DOHH2 (cell line): ENCODE data around the gene SLC17A8.

Source experiments
- H3F3A ChIP-seq: fragments of 200-600 bp; sonication (generic), shearing (Covaris generic); 2 replicates; pipeline ENCODE4 v1.6.0; 2016; ENCODE audit warnings: antibody characterized with exemption, mild to moderate bottlenecking; ENCODE audit not compliant: control insufficient read depth, insufficient read depth
- H3K27ac ChIP-seq: fragments of 200-600 bp; sonication (generic); 2 replicates; pipeline ENCODE4 v1.5.1; 2014; ENCODE audit warnings: low read depth, mild to moderate bottlenecking, low read length, moderate library complexity
- H3K27me3 ChIP-seq: fragments of 200-600 bp; sonication (generic); 2 replicates; pipeline ENCODE4 v1.6.1; 2014; ENCODE audit warnings: mild to moderate bottlenecking, low read length, mixed read lengths; ENCODE audit not compliant: control insufficient read depth
- H3K36me3 ChIP-seq: fragments of 200-600 bp; sonication (generic); 2 replicates; pipeline ENCODE4 v1.6.1; 2014; ENCODE audit warnings: mild to moderate bottlenecking, low read length, moderate library complexity, mixed read lengths; ENCODE audit not compliant: control insufficient read depth
- H3K4me1 ChIP-seq: fragments of 200-600 bp; sonication (generic); 2 replicates; pipeline ENCODE4 v1.6.1; 2014; ENCODE audit warnings: mild to moderate bottlenecking, low read length, mixed read lengths; ENCODE audit not compliant: control insufficient read depth
- H3K4me2 ChIP-seq: fragments of 200-600 bp; sonication (generic); 2 replicates; pipeline ENCODE4 v1.6.0; 2014; ENCODE audit warnings: mild to moderate bottlenecking, low read length, moderate library complexity
- H3K4me3 ChIP-seq: fragments of 200-600 bp; sonication (generic); 2 replicates; pipeline ENCODE4 v1.5.1; 2014; ENCODE audit warnings: mild to moderate bottlenecking, low read length, mixed read lengths
- H3K79me2 ChIP-seq: fragments of 200-600 bp; sonication (generic); 2 replicates; pipeline ENCODE4 v1.6.1; 2014; ENCODE audit warnings: mild to moderate bottlenecking, low read length, mixed read lengths; ENCODE audit not compliant: control insufficient read depth
- H3K9me2 ChIP-seq: fragments of 200-600 bp; sonication (generic); replicated peaks from 2 replicates; pipeline ENCODE4 v1.6.1; 2014; ENCODE audit warnings: mild to moderate bottlenecking, low read length, mixed read lengths; ENCODE audit not compliant: control insufficient read depth
- H3K9me3 ChIP-seq: fragments of 200-600 bp; sonication (generic); 2 replicates; pipeline ENCODE4 v1.6.1; 2014; ENCODE audit warnings: antibody characterized with exemption, low read length, mixed read lengths; ENCODE audit not compliant: control insufficient read depth, insufficient read depth
- H4K20me1 ChIP-seq: fragments of 200-600 bp; sonication (generic); 2 replicates; pipeline ENCODE4 v1.6.0; 2014; ENCODE audit warnings: low read depth, mild to moderate bottlenecking, antibody characterized with exemption, low read length, moderate library complexity; ENCODE audit not compliant: control insufficient read depth, insufficient read depth
- CTCF ChIP-seq: fragments of 200-600 bp; sonication (generic); IDR thresholded peaks from one replicate; pipeline ENCODE4 v1.5.1; 2014; ENCODE audit warnings: antibody characterized with exemption, mild to moderate bottlenecking, low read depth, low read length; ENCODE audit not compliant: poor library complexity, severe bottlenecking
- EZH2phosphoT487 ChIP-seq: fragments of 200-600 bp; sonication (generic); IDR thresholded peaks from 2 replicates; pipeline ENCODE4 v1.6.1; 2017; ENCODE audit warnings: borderline replicate concordance, mild to moderate bottlenecking, antibody characterized with exemption, low read length, moderate library complexity, mixed read lengths

The SLC17A8 gene

GRCh38 chr12:100404769-100405407, 48.0 kb downstream of the SLC17A8 start:
- H3K9me2 ChIP-seq = no peaks in the 10 kb centered on the region
- no peaks in the 10 kb centered on the region for H3F3A ChIP-seq
- no peaks in the 10 kb centered on the region for H3K9me3 ChIP-seq
- TF ChIP-seq CTCF (peak; percentile 82), EZH2phosphoT487 (no peak)
- no peak overlapping the region for H3K27ac ChIP-seq
- H3K4me1 ChIP-seq = no peaks in the 10 kb centered on the region
- H3K79me2 ChIP-seq = no peaks in the 10 kb centered on the region
- no peaks in the 10 kb centered on the region for H4K20me1 ChIP-seq
- no peaks in the 10 kb centered on the region for H3K27me3 ChIP-seq
- no peaks in the 10 kb centered on the region for H3K36me3 ChIP-seq
- H3K4me2 ChIP-seq = no peak overlapping the region
- H3K4me3 ChIP-seq = no peak overlapping the region

- H3K27ac ChIP-seq = no peak overlapping the region
- no peaks in the 10 kb centered on the region for H3K36me3 ChIP-seq
- TF ChIP-seq EZH2phosphoT487 (no peak), CTCF (no peak)
- H3K27me3 ChIP-seq = 0 out of 2 replicates have a peak, but pooled peaks cover 3% of the 10 kb centered on the region
- H4K20me1 ChIP-seq = no peaks in the 10 kb centered on the region
- H3K4me2 ChIP-seq = no peak overlapping the region
- H3K4me3 ChIP-seq = no peak overlapping the region
- no peaks in the 10 kb centered on the region for H3K9me3 ChIP-seq
- H3K79me2 ChIP-seq = no peaks in the 10 kb centered on the region
- no peaks in the 10 kb centered on the region for H3F3A ChIP-seq
- no peaks in the 10 kb centered on the region for H3K9me2 ChIP-seq
- no peaks in the 10 kb centered on the region for H3K4me1 ChIP-seq
Measured at GRCh38 chr12:100413001-100413400, 56.1 kb downstream of the SLC17A8 start.

GRCh38 chr12:100414739-100415138, 57.9 kb downstream of the SLC17A8 start:
- H3K4me2 ChIP-seq = no peak overlapping the region
- no peaks in the 10 kb centered on the region for H3F3A ChIP-seq
- no peaks in the 10 kb centered on the region for H4K20me1 ChIP-seq
- no peaks in the 10 kb centered on the region for H3K79me2 ChIP-seq
- no peaks in the 10 kb centered on the region for H3K4me1 ChIP-seq
- H3K9me3 ChIP-seq = no peaks in the 10 kb centered on the region
- TF ChIP-seq EZH2phosphoT487 = no peak
- TF ChIP-seq CTCF = no peak
- no peaks in the 10 kb centered on the region for H3K9me2 ChIP-seq
- H3K27me3 ChIP-seq = 0 out of 2 replicates have a peak, but pooled peaks cover 3% of the 10 kb centered on the region
- no peaks in the 10 kb centered on the region for H3K36me3 ChIP-seq
- H3K27ac ChIP-seq = no peak overlapping the region
- no peak overlapping the region for H3K4me3 ChIP-seq
